ENCODE measurements around the gene PURB.

The PURB gene

DNA sequence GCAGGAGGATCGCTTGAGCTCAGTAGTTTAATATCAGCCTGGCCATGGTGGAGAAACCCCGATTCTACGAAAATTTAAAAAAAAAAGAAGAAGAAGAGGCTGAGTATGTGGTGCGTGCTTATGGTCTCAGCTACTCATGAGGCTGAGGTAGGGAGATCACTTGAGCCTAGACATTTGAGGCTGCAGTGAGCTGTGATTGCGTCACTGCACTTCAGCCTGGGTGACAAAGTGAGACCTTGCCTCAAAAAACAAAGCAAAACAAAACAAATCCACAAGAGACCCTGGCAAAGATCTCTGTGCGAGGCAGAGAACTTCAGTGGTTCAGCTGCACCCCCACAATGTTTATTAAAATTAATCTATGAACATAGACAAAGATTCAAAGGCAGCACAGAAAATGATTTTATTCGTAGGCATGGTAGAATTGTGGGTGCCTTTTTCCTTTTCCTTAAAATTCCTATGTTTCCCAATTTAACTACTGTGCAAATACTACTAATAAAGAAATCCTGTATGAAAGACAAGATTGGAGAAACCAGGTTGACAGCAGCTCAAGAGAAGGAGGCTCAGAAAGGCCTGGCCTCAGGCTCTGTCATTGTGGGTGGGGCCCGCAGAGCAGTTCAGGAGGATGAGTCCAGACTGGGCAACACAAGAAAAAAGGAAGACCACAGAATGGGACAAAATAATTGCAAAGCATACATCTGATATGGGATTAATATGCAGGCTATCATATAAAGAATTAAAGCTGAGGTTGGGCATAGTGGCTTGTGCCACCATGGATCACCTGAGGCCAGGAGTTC lies 24.5 kb upstream of the PURB start:
- Histone ChIP-seq H3K4me3 (ENCODE audit: low read depth, low read length, poor library complexity, severe bottlenecking) (no peak overlapping the region), H3F3A (ENCODE audit: insufficient read depth, low read length) (no peaks in the 10 kb centered on the region), H3K27me3 (ENCODE audit: insufficient read depth, low read length) (no peaks in the 10 kb centered on the region), H3K9me3 (ENCODE audit: low read length) (no peaks in the 10 kb centered on the region), H3K9ac (ENCODE audit: low read length) (no peak overlapping the region), H2AFZ (ENCODE audit: low read length) (no peak overlapping the region), H3K27ac (ENCODE audit: low read depth, low read length, poor library complexity, severe bottlenecking) (no peak overlapping the region), H4K20me1 (ENCODE audit: insufficient read depth, low read length) (no peaks in the 10 kb centered on the region), H3K9me2 (ENCODE audit: low read depth, low read length) (no peaks in the 10 kb centered on the region), H3K36me3 (ENCODE audit: insufficient read depth, low read length) (no peaks in the 10 kb centered on the region), H3K4me1 (ENCODE audit: insufficient read depth, low read length, severe bottlenecking) (no peaks in the 10 kb centered on the region), H3K4me2 (ENCODE audit: low read length) (no peak overlapping the region), H3K79me2 (ENCODE audit: insufficient read depth, low read length) (no peaks in the 10 kb centered on the region)
- no peak for TF ChIP-seq EZH2 (IDR thresholded peaks at IDR 0.05; ENCODE audit: borderline replicate concordance, low read length)
- TF ChIP-seq, protein P1, sequence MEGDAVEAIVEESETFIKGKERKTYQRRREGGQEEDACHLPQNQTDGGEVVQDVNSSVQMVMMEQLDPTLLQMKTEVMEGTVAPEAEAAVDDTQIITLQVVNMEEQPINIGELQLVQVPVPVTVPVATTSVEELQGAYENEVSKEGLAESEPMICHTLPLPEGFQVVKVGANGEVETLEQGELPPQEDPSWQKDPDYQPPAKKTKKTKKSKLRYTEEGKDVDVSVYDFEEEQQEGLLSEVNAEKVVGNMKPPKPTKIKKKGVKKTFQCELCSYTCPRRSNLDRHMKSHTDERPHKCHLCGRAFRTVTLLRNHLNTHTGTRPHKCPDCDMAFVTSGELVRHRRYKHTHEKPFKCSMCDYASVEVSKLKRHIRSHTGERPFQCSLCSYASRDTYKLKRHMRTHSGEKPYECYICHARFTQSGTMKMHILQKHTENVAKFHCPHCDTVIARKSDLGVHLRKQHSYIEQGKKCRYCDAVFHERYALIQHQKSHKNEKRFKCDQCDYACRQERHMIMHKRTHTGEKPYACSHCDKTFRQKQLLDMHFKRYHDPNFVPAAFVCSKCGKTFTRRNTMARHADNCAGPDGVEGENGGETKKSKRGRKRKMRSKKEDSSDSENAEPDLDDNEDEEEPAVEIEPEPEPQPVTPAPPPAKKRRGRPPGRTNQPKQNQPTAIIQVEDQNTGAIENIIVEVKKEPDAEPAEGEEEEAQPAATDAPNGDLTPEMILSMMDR (IDR thresholded peaks at IDR 0.05; ENCODE audit: low read length): no peak

DNA sequence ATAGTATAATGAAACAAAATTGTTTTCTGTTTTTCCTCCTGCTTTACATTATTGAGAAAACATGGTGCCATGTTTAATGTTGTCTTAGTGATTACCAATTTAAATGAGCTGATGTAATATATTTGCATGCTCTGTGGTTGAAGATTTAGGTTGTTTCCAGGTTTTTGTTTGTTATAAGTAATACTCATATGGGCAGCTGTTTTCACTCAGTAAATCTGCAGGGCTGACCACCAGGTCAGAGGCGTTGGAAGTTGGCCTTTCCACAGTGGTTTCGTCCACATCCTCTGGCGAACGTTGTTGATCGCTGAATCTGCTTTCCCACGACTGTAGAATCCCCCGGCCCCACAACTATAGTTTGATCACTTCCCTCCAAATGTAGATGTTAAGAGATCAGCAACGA lies 21.6 kb upstream of the PURB start:
- TF ChIP-seq EZH2 (IDR thresholded peaks at IDR 0.05; ENCODE audit: borderline replicate concordance, low read length): no peak
- TF ChIP-seq, protein P1 (IDR thresholded peaks at IDR 0.05; ENCODE audit: low read length): no peak
- H3K27me3 ChIP-seq (ENCODE audit: insufficient read depth, low read length): no peaks in the 10 kb centered on the region
- no peaks in the 10 kb centered on the region for H3K79me2 ChIP-seq (ENCODE audit: insufficient read depth, low read length)
- no peak overlapping the region for H3K27ac ChIP-seq (ENCODE audit: low read depth, low read length, poor library complexity, severe bottlenecking)
- H4K20me1 ChIP-seq (ENCODE audit: insufficient read depth, low read length): no peaks in the 10 kb centered on the region
- H3K36me3 ChIP-seq (ENCODE audit: insufficient read depth, low read length): no peaks in the 10 kb centered on the region
- H3K9ac ChIP-seq (ENCODE audit: low read length): no peak overlapping the region
- no peak overlapping the region for H2AFZ ChIP-seq (ENCODE audit: low read length)
- no peaks in the 10 kb centered on the region for H3K9me2 ChIP-seq (ENCODE audit: low read depth, low read length)
- no peaks in the 10 kb centered on the region for H3K4me1 ChIP-seq (ENCODE audit: insufficient read depth, low read length, severe bottlenecking)
- H3F3A ChIP-seq (ENCODE audit: insufficient read depth, low read length): no peaks in the 10 kb centered on the region
- no peak overlapping the region for H3K4me3 ChIP-seq (ENCODE audit: low read depth, low read length, poor library complexity, severe bottlenecking)
- H3K4me2 ChIP-seq (ENCODE audit: low read length): no peak overlapping the region
- no peaks in the 10 kb centered on the region for H3K9me3 ChIP-seq (ENCODE audit: low read length)

DNA sequence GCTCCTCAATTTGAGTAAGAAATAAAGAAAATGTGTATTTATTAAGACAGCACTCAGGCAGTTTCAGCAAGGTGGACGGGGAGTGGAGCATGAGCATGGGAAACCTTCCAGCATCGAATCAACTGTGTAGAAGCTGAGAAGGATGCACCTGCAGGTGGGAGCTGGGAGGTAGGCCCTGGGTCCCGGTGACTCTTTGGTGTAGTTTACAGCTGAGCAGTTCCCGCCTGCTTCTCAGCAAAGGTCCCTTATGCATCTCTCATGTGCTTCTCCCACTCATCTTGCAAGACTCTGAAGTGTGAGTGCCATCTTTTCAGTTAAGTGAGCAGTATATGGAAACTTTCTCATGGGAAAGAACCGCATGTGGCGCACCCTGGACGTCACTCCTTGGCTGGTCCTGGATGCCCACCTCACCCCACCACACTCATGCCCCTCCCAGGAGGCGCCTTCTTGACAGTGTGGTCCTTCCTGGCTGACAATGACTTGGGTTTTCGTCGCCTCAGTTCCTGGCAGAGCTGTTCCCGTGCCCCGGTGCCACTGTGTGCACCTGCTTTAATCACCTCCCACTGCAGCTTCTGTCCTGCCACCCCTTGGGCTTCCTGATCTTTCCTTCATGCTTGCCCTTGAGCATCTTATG lies 19.8 kb upstream of the PURB start:
- no peaks in the 10 kb centered on the region for H3K4me1 ChIP-seq (ENCODE audit: insufficient read depth, low read length, severe bottlenecking)

More for the DNA sequence above, 19.8 kb upstream of the PURB start:
- TF ChIP-seq EZH2 (IDR thresholded peaks at IDR 0.05; ENCODE audit: borderline replicate concordance, low read length): no peak
- TF ChIP-seq, protein P1 (IDR thresholded peaks at IDR 0.05; ENCODE audit: low read length): no peak
- Histone ChIP-seq H3K4me2 (ENCODE audit: low read length) (no peak overlapping the region), H2AFZ (ENCODE audit: low read length) (no peak overlapping the region), H3K27ac (ENCODE audit: low read depth, low read length, poor library complexity, severe bottlenecking) (no peak overlapping the region), H3K4me3 (ENCODE audit: low read depth, low read length, poor library complexity, severe bottlenecking) (no peak overlapping the region), H3K9me2 (ENCODE audit: low read depth, low read length) (no peaks in the 10 kb centered on the region), H4K20me1 (ENCODE audit: insufficient read depth, low read length) (no peaks in the 10 kb centered on the region), H3F3A (ENCODE audit: insufficient read depth, low read length) (no peaks in the 10 kb centered on the region), H3K36me3 (ENCODE audit: insufficient read depth, low read length) (no peaks in the 10 kb centered on the region), H3K27me3 (ENCODE audit: insufficient read depth, low read length) (no peaks in the 10 kb centered on the region), H3K9me3 (ENCODE audit: low read length) (no peaks in the 10 kb centered on the region), H3K79me2 (ENCODE audit: insufficient read depth, low read length) (no peaks in the 10 kb centered on the region), H3K9ac (ENCODE audit: low read length) (no peak overlapping the region)

Measured in OCI-LY1 (cell line).